AG08396 (cell line): ENCODE measurements around the gene CLIP4.
A peak's percentile ranks its signal among the peaks of the same experiment; 100 is the strongest.

ENCODE experiments used
- DNase-seq: peaks from one replicate; pipeline ENCODE4 v3.0.0; 2012; ENCODE audit warnings: low spot score, mixed read lengths

The CLIP4 gene

GRCh38 chr2:29189052-29189451 is 73.8 kb downstream of the CLIP4 start:
- no peak for DNase-seq

GRCh38 chr2:29191817-29192216 is 76.6 kb downstream of the CLIP4 start:
- no peak for DNase-seq

- no peak for DNase-seq
Measured at GRCh38 chr2:29192526-29192925, 77.3 kb downstream of the CLIP4 start.

- DNase-seq = no peak
Measured at GRCh38 chr2:29193111-29193510, 77.9 kb downstream of the CLIP4 start.

- DNase-seq = no peak
Measured at GRCh38 chr2:29193681-29194080, 78.5 kb downstream of the CLIP4 start.

GRCh38 chr2:29195796-29196195 is 80.6 kb downstream of the CLIP4 start:
- DNase-seq = no peak

- DNase-seq = peak; percentile 60
Measured at GRCh38 chr2:29196792-29197788, 81.9 kb downstream of the CLIP4 start.

- DNase-seq = no peak
Measured at GRCh38 chr2:29201979-29202378, 86.8 kb downstream of the CLIP4 start.

GRCh38 chr2:29202819-29203495 is 87.7 kb downstream of the CLIP4 start:
- DNase-seq = no peak

- DNase-seq = no peak
Measured at GRCh38 chr2:29206941-29207340, 91.7 kb downstream of the CLIP4 start.

- DNase-seq = no peak
Measured at GRCh38 chr2:29207352-29208148, 92.3 kb downstream of the CLIP4 start.

- no peak for DNase-seq
Measured at GRCh38 chr2:29209551-29209950, 94.3 kb downstream of the CLIP4 start.

GRCh38 chr2:29212009-29212408 is 96.8 kb downstream of the CLIP4 start:
- DNase-seq = no peak

- DNase-seq = no peak
Measured at GRCh38 chr2:29213888-29214291, 98.7 kb downstream of the CLIP4 start.

- DNase-seq = no peak
Measured at GRCh38 chr2:29215073-29215472, 99.9 kb downstream of the CLIP4 start.

- no peak for DNase-seq
Measured at GRCh38 chr2:29215739-29216608, 100.8 kb downstream of the CLIP4 start.

- DNase-seq = no peak
Measured at GRCh38 chr2:29216609-29216909, 101.3 kb downstream of the CLIP4 start.

- no peak for DNase-seq
Measured at GRCh38 chr2:29218071-29218470, 102.9 kb downstream of the CLIP4 start.

GRCh38 chr2:29218550-29219125 is 103.4 kb downstream of the CLIP4 start:
- no peak for DNase-seq

GRCh38 chr2:29219374-29219773 is 104.2 kb downstream of the CLIP4 start:
- no peak for DNase-seq
